ENCODE measurements around the gene GTF3C2.

DNA sequence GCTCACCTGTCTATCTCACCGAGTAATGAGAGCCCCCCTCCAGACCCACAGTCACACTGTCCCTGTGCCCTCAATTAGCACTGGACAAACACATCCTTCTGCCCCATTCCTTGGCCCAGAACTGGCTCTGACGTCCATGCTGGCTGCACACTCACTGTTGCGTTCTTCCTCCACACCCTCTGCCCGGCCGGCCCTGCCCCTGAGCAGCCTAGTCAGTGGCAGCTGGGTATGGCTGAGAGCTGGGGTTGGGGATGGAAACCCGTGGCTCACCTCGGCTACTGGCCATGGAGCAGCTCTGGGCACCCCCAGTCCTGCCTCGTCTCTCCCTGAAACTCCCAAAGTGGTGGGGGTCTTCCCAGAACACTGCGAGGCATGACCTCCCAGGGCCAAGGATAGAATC lies 41.9 kb downstream of the GTF3C2 start:
- no peak for TF ChIP-seq EGR1 (IDR thresholded peaks at IDR 0.05)
- TF ChIP-seq, protein P1, sequence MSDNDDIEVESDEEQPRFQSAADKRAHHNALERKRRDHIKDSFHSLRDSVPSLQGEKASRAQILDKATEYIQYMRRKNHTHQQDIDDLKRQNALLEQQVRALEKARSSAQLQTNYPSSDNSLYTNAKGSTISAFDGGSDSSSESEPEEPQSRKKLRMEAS (IDR thresholded peaks at IDR 0.05), result no peak
- TF ChIP-seq YY1 (IDR thresholded peaks at IDR 0.05; ENCODE audit: low read depth), result no peak
- no peak for TF ChIP-seq EP300 (IDR thresholded peaks at IDR 0.05; ENCODE audit: borderline replicate concordance)
- no peak for TF ChIP-seq CEBPB (IDR thresholded peaks at IDR 0.05)
- no peak for TF ChIP-seq CREB1 (IDR thresholded peaks at IDR 0.05; ENCODE audit: low read depth)
- TF ChIP-seq, protein P2, sequence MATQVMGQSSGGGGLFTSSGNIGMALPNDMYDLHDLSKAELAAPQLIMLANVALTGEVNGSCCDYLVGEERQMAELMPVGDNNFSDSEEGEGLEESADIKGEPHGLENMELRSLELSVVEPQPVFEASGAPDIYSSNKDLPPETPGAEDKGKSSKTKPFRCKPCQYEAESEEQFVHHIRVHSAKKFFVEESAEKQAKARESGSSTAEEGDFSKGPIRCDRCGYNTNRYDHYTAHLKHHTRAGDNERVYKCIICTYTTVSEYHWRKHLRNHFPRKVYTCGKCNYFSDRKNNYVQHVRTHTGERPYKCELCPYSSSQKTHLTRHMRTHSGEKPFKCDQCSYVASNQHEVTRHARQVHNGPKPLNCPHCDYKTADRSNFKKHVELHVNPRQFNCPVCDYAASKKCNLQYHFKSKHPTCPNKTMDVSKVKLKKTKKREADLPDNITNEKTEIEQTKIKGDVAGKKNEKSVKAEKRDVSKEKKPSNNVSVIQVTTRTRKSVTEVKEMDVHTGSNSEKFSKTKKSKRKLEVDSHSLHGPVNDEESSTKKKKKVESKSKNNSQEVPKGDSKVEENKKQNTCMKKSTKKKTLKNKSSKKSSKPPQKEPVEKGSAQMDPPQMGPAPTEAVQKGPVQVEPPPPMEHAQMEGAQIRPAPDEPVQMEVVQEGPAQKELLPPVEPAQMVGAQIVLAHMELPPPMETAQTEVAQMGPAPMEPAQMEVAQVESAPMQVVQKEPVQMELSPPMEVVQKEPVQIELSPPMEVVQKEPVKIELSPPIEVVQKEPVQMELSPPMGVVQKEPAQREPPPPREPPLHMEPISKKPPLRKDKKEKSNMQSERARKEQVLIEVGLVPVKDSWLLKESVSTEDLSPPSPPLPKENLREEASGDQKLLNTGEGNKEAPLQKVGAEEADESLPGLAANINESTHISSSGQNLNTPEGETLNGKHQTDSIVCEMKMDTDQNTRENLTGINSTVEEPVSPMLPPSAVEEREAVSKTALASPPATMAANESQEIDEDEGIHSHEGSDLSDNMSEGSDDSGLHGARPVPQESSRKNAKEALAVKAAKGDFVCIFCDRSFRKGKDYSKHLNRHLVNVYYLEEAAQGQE (IDR thresholded peaks at IDR 0.05; ENCODE audit: low read depth), result no peak
- TF ChIP-seq TAF1 (IDR thresholded peaks at IDR 0.05; ENCODE audit: low read depth), result no peak

Measured in Ishikawa (cell line).